GM18526 (cell line): ENCODE results near the gene FCGR2B.
"Not testable (repeated sequence)": the region's sequence is repeated elsewhere in the genome, so short reads cannot be mapped to it uniquely, and the experiment has no call there.

Source experiments
- POLR2A ChIP-seq: IDR thresholded peaks from 3 replicates; pipeline ENCODE4 v1.6.1; 2011; ENCODE audit not compliant: insufficient read length; ENCODE audit errors: extremely low read depth

The FCGR2B gene

DNA sequence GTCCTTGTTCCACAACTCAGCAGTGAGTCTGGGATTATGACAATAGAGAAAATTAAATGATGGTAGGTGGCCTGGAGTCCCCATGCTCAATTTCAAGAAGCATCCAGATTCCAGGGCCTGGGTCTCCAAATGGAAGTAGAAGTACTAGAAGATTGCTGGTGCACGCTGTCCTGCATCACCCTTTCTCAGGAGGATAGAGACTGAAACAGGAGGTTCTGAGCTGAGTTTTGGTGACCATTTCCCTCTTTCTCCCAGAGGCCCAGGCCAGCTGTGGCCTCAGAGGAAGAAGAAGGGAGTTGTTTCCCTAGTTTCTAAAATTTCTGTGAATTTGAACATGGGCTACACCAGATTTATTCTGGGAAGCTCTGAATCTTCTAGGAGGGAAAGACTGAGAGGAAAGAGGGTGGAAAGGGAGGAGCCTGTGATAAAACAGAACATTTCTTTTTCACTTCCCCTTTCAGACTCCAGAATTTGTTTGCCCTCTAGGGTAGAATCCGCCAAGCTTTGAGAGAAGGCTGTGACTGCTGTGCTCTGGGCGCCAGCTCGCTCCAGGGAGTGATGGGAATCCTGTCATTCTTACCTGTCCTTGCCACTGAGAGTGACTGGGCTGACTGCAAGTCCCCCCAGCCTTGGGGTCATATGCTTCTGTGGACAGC, at the start of gene FCGR2B:
TSS of gene FCGR2B (plus strand) at position 460 of the 656 bp plus-strand sequence. CDS start at position 559, 99 bp downstream.
- not testable (repeated sequence) for TF ChIP-seq POLR2A

GRCh38 chr1:161631076-161631475, 31.9 kb upstream of the FCGR2B start, which contains the start of gene FCGR3B:
Gene FCGR3B (minus strand): TSS chr1:161631176. CDS start chr1:161631094, 82 bp downstream.
- TF ChIP-seq POLR2A: no peak

DNA sequence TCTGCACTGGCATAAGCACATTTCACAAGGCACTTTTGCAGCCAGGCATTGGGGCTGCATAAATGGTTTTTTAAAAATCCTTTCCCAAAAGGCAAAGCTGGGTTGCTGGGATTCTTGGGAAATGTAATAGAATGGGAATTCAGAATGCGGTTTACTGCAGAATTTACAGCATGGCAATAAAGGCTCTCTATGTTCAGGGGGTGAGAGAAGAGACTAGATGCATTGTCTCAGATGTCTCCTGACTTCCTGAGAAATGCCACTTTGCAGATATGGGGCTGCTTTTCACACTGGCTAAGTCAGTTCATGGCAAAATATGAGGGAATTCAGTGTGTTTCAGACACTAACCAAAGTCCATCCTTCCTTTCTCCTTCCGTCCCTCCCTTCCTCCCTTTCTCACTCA, 13.5 kb downstream of the FCGR2B start:
- no peak for TF ChIP-seq POLR2A

DNA sequence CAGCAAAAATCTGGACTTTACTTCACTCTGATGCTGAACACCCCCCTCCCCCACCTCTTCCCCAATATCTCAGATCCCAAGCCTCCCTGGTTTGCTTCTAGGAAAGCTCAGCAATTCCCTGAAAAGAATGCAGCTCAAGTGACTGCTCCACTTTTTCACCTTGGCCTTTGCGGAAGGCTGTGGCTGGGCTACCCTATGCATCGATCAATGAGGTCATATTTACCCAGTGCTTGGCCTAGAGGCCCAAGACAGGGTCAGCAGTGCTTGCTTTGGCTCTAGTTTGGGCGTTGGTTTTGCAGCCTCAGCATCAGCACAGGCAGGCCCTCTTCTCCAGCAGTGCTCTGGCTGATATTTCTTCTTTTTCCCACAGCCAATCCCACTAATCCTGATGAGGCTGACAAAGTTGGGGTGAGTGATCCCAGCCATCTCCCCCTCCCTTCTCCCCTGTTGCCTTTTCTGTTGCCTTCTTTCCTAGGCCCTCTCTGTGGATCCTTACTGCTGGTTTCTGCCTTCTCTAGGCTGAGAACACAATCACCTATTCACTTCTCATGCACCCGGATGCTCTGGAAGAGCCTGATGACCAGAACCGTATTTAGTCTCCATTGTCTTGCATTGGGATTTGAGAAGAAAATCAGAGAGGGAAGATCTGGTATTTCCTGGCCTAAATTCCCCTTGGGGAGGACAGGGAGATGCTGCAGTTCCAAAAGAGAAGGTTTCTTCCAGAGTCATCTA, 14.2 kb downstream of the FCGR2B start:
- no peak for TF ChIP-seq POLR2A

GRCh38 chr1:161678500-161678899, 15.6 kb downstream of the FCGR2B start:
- no peak for TF ChIP-seq POLR2A

DNA sequence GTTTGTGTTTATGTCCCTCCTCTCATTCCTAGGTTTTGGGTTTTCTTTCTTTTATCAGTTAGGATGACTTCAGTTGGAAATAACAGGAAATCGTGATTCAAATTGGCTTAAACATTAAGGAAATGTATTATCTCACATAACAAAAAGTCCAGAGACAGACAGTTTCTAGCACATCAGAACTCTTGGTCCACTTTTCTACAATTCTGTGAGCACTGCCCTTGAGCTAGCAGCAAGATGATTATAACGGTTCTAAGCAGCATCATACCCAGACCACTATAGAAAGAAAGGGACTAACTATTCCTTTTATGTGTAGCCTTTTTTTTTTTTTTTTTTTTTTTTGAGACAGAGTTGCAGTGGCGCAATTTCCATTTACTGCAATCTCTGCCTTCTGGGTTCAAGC, 18.9 kb downstream of the FCGR2B start:
- TF ChIP-seq POLR2A: no peak

DNA sequence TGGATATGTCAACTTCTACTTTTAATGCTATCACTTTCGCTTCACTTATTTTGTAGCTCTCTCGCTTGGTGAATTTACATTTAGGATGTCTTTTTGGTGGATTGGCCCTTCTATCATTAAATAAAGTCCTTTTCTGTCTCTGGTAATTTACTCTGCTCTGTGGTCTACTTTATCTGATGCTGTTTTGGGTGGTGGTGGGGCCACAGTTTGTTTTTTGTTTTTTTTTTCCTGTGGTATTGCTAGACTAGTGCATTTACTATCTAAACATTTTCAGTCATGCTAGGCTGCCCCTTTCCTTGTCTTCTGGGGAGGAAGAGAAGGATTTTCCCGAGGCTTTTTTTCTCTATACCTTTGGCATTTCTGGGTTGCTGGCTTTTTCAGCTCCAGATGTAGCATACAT, 26.0 kb downstream of the FCGR2B start:
- TF ChIP-seq POLR2A: no peak

GRCh38 chr1:161691846-161692245, 28.9 kb downstream of the FCGR2B start:
- TF ChIP-seq POLR2A: no peak

DNA sequence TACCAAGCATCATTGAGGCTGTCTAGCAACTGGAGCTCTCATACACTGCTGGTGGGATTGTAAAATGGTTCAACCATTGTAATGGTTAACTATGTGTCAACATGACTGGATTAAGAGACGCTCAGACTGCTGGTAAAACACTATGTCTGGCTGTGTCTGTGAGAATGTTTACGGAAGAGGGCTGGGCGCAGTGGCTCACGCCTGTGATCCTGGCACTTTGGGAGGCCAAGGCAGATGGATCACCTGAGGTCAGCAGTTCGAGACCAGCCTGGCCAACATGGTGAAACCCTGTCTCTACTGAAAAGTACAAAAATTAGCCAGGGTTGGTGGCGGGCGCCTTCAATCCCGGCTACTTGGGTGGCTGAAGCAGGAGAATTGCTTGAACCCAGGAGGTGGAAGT, 39.3 kb downstream of the FCGR2B start:
- no peak for TF ChIP-seq POLR2A

DNA sequence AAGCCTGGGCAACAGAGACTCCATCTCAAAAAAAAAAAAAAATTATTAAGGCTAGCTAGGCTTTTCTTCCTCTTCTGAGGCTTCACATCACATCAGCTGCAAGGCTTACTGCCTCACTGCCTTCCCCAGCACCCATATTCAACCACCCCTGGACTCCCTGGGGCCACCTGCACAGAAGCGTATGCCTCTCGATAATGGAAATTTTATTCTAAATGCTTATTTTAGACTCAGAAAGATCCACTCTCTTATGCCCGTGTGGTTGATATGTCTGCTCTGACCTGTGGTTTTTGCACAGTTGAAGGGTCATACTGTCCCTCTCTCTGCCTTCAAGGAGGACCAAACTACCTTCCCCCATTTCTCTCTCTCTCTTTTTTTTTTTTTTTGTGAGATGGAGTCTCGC, 42.6 kb downstream of the FCGR2B start:
- no peak for TF ChIP-seq POLR2A

DNA sequence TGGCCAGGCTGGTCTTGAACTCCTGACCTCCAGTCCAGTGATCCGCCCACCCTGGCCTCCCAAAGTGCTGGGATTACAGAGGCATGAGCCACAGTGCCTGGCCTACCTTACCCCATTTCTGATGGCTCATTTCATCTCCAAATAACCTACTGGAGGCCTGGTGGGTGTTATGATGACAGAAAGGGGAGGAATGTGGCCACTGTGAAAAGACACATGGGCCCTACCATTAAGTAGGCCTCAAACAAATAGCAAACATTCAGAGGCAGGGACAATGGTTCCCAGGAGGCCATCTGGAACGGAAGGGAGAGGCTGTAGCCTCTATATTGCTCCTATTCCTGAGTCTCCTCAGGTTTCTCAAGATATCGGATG, 43.2 kb downstream of the FCGR2B start:
- no peak for TF ChIP-seq POLR2A

DNA sequence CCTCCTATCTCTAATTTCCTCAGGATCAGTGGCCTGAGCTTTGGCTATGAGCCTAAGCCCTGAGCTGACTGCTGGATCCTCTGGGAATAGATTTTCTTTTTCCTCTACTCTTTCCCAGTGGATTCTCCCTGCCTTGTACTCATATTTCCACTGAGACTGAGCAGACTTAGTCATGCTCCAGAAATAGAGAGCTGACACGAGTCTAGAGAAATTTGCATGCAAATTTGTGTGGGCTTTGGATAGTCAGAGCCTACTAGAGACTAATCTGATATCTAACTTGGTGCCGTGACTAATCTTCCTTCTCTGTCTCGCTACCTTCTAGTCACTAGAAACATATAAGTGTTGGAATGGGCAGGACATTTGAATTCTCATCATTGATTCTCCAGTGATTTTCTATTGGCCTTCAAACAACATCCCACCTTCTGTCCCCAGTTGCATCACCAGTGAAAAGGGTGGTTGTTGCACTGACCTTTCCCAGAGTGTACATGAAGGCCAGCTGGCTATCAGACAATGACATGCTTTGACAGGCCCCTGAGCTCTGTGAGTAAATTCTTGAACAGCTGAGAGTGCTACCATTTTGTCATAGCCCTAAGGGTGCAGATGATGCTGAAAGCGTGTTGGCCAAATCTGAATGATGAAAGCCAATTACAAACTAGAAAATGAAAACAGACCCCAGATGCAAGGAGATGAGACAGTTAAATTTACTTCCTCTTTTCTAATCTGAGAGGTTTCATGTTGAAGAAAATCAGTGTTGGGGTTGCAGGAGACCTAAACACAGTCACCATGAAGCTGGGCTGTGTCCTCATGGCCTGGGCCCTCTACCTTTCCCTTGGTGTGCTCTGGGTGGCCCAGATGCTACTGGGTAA, 43.8 kb downstream of the FCGR2B start, which contains the start of gene FCRLA:
TSS of gene FCRLA (plus strand) at position 748 of the 866 bp plus-strand sequence. CDS start at position 784, 36 bp downstream.
- TF ChIP-seq POLR2A: peak; percentile 64

- no peak for TF ChIP-seq POLR2A
Observed at GRCh38 chr1:161707503-161707902, 44.6 kb downstream of the FCGR2B start.

DNA sequence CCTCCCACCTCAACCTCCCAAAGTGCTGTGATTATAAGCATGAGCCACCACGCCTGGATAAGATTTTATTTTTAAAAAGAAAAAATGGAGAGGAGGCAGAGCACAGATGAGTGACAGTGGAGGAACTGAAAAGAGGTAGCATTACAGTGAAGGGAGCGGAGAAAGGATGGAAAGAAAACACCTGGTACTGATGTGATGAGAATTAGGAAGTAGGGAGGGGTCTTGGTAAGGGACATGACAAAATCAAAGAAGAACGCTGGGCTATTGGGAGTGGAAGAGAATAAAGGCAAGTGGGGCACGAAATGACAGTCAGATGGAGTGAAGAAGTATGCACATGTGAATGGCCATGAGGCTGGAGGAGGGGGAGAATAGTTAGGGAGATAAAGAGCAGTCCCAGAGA, 46.4 kb downstream of the FCGR2B start:
- no peak for TF ChIP-seq POLR2A

- TF ChIP-seq POLR2A: no peak
Observed at GRCh38 chr1:161710560-161710959, 47.6 kb downstream of the FCGR2B start.
